Measurements from ENCODE around the gene WDR88. TPM values are rescaled to one million over a fixed set of nuclear protein-coding genes. Genes with fewer than 3 reads are reported as not detected.
"Not testable (repeated sequence)": the region's sequence is repeated elsewhere in the genome, so short reads cannot be mapped to it uniquely, and the experiment has no call there.

The WDR88 gene
- total RNA-seq, 1 donor from 2014 or later: not detected

GRCh38 chr19:33177417-33177979, 45.6 kb downstream of the WDR88 start:
- H3K27ac ChIP-seq: peak overlapping the region; percentile 94
- H3K4me3 ChIP-seq: peak overlapping the region; percentile 82
- H3K36me3 ChIP-seq: no peaks in the 10 kb centered on the region
- DNase-seq (no peak), ATAC-seq (no peak)
- H3K27me3 ChIP-seq (ENCODE audit: low read depth): no peaks in the 10 kb centered on the region
- TF ChIP-seq CTCF (IDR thresholded peaks at IDR 0.05): peak; percentile 58
- H3K4me1 ChIP-seq: peaks cover 16% of the 10 kb centered on the region
- intact Hi-C loops (cut with DNase I): no loop called here
- H3K9me3 ChIP-seq: no peaks in the 10 kb centered on the region

GRCh38 chr19:33186431-33187182, 54.7 kb downstream of the WDR88 start:
- DNase-seq (peak; percentile 39), ATAC-seq (peak in 1 of 2 donors; percentile 52)
- no peaks in the 10 kb centered on the region for H3K27me3 ChIP-seq (ENCODE audit: low read depth)
- intact Hi-C loops (cut with DNase I): no loop called here
- no peak overlapping the region for H3K27ac ChIP-seq
- no peak for TF ChIP-seq CTCF (IDR thresholded peaks at IDR 0.05)
- peaks cover 7% of the 10 kb centered on the region for H3K4me1 ChIP-seq
- H3K9me3 ChIP-seq: no peaks in the 10 kb centered on the region
- H3K4me3 ChIP-seq: no peak overlapping the region
- H3K36me3 ChIP-seq: no peaks in the 10 kb centered on the region

GRCh38 chr19:33187183-33187540, 55.2 kb downstream of the WDR88 start:
- no peak for ATAC-seq
- no peaks in the 10 kb centered on the region for H3K9me3 ChIP-seq
- H3K4me3 ChIP-seq: no peak overlapping the region
- intact Hi-C loops (cut with DNase I): no loop called here
- H3K27ac ChIP-seq: no peak overlapping the region
- peaks cover 1% of the 10 kb centered on the region for H3K27me3 ChIP-seq (ENCODE audit: low read depth)
- H3K4me1 ChIP-seq: peaks cover 7% of the 10 kb centered on the region
- DNase-seq: peak; percentile 43
- no peak for TF ChIP-seq CTCF (IDR thresholded peaks at IDR 0.05)
- H3K36me3 ChIP-seq: no peaks in the 10 kb centered on the region

- no peak for TF ChIP-seq CTCF (IDR thresholded peaks at IDR 0.05)
These were observed 57.5 kb downstream of the WDR88 start for GRCh38 chr19:33189453-33189852.

GRCh38 chr19:33191092-33191491, 59.2 kb downstream of the WDR88 start:
- intact Hi-C loops (cut with DNase I): not testable (repeated sequence)

More at GRCh38 chr19:33189453-33189852, 57.5 kb downstream of the WDR88 start:
- ATAC-seq (no peak), DNase-seq (no peak)
- Histone ChIP-seq H3K4me1 (peaks cover 6% of the 10 kb centered on the region), H3K36me3 (no peaks in the 10 kb centered on the region), H3K27ac (no peak overlapping the region), H3K4me3 (no peak overlapping the region), H3K27me3 (ENCODE audit: low read depth) (peaks cover 10% of the 10 kb centered on the region), H3K9me3 (no peaks in the 10 kb centered on the region)
- intact Hi-C loops (cut with DNase I): no loop called here

GRCh38 chr19:33191501-33191900, 59.6 kb downstream of the WDR88 start:
- DNase-seq: no peak
- intact Hi-C loops (cut with DNase I): no loop called here
- Histone ChIP-seq H3K27me3 (ENCODE audit: low read depth) (peaks cover 10% of the 10 kb centered on the region), H3K9me3 (no peaks in the 10 kb centered on the region), H3K4me1 (peaks cover 9% of the 10 kb centered on the region), H3K36me3 (no peaks in the 10 kb centered on the region), H3K27ac (no peak overlapping the region), H3K4me3 (no peak overlapping the region)
- no peak for ATAC-seq
- TF ChIP-seq CTCF (IDR thresholded peaks at IDR 0.05): no peak

More at GRCh38 chr19:33191092-33191491, 59.2 kb downstream of the WDR88 start:
- not testable (repeated sequence) for H3K9me3 ChIP-seq; H3K4me1 ChIP-seq; H3K36me3 ChIP-seq; ATAC-seq; H3K4me3 ChIP-seq; H3K27ac ChIP-seq; H3K27me3 ChIP-seq (ENCODE audit: low read depth); DNase-seq
